ENCODE results near the gene AFG3L2. TPM values are rescaled to one million over a fixed set of nuclear protein-coding genes. Genes with fewer than 3 reads are reported as not detected.

AFG3L2 gene
- total RNA-seq, 1 experiment from 2014 or later, result 66.7 TPM

DNA sequence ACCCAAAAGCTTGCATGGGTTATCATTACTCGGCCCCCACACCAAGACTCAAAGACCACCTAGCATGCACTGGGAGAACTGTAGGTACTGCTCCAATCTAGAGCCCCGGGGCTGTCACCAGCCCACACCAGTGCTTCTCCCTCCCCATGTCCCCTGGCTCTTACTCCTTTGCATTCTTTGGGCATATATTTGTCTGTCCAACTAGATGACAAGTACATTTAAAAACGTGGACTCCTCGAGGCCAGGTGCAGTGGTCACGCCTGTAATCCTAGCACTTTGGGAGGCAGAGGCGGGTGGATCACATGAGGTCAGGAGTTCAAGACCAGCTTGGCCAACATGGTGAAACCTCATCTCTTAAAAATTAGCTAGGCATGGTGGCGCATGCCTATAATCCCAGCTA lies 7.8 kb downstream of the AFG3L2 start:
- H3K27ac ChIP-seq (ENCODE audit: low read depth, low read length), result no peak overlapping the region
- intact Hi-C loops (cut with micrococcal nuclease), result no loop called here
- POLR2A ChIA-PET, result no interaction called here
- RAD21 ChIA-PET (ENCODE audit: low non-redundant PET in 1 of 2, low total read pairs in 2 of 2, uncharacterized antibody in 2 of 2, unreplicated experiment in 2 of 2), result interaction anchor here in 1 of 2 experiments (0.9 kb wide), 1 partner anchor 41 kb away, joined by 4 read pairs; no protein-coding TSS in a partner anchor
- H3K27me3 ChIP-seq (ENCODE audit: insufficient read depth, low read length), result no peaks in the 10 kb centered on the region
- DNase-seq (ENCODE audit: low read depth, low spot score), result no peak
- no peak overlapping the region for H2AFZ ChIP-seq (ENCODE audit: low read depth, low read length, poor library complexity, severe bottlenecking)
- H3K4me3 ChIP-seq (replicated peaks in 1 of 2; ENCODE audit: low read depth in 1 of 2, low read length in 2 of 2), result no peak overlapping the region
- H3K4me1 ChIP-seq (ENCODE audit: control insufficient read depth in 1 of 2, insufficient read depth in 2 of 2, low read length in 2 of 2), result no peaks in the 10 kb centered on the region
- BruUV-seq (replicated peaks), result no TSS peak
- H4K20me1 ChIP-seq (ENCODE audit: insufficient read depth), result no peaks in the 10 kb centered on the region; the same call in 1 of the 2 replicates
- ATAC-seq, result no peak
- H3K9me3 ChIP-seq (ENCODE audit: control insufficient read depth in 1 of 2, insufficient read depth in 1 of 2, low read depth in 1 of 2, low read length in 2 of 2), result no peaks in the 10 kb centered on the region
- no peaks in the 10 kb centered on the region for H3K9me2 ChIP-seq (ENCODE audit: insufficient read depth)
- TF ChIP-seq, protein P1, sequence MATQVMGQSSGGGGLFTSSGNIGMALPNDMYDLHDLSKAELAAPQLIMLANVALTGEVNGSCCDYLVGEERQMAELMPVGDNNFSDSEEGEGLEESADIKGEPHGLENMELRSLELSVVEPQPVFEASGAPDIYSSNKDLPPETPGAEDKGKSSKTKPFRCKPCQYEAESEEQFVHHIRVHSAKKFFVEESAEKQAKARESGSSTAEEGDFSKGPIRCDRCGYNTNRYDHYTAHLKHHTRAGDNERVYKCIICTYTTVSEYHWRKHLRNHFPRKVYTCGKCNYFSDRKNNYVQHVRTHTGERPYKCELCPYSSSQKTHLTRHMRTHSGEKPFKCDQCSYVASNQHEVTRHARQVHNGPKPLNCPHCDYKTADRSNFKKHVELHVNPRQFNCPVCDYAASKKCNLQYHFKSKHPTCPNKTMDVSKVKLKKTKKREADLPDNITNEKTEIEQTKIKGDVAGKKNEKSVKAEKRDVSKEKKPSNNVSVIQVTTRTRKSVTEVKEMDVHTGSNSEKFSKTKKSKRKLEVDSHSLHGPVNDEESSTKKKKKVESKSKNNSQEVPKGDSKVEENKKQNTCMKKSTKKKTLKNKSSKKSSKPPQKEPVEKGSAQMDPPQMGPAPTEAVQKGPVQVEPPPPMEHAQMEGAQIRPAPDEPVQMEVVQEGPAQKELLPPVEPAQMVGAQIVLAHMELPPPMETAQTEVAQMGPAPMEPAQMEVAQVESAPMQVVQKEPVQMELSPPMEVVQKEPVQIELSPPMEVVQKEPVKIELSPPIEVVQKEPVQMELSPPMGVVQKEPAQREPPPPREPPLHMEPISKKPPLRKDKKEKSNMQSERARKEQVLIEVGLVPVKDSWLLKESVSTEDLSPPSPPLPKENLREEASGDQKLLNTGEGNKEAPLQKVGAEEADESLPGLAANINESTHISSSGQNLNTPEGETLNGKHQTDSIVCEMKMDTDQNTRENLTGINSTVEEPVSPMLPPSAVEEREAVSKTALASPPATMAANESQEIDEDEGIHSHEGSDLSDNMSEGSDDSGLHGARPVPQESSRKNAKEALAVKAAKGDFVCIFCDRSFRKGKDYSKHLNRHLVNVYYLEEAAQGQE (IDR thresholded peaks at IDR 0.05; ENCODE audit: low read depth), result no peak
- TF ChIP-seq, protein P2, sequence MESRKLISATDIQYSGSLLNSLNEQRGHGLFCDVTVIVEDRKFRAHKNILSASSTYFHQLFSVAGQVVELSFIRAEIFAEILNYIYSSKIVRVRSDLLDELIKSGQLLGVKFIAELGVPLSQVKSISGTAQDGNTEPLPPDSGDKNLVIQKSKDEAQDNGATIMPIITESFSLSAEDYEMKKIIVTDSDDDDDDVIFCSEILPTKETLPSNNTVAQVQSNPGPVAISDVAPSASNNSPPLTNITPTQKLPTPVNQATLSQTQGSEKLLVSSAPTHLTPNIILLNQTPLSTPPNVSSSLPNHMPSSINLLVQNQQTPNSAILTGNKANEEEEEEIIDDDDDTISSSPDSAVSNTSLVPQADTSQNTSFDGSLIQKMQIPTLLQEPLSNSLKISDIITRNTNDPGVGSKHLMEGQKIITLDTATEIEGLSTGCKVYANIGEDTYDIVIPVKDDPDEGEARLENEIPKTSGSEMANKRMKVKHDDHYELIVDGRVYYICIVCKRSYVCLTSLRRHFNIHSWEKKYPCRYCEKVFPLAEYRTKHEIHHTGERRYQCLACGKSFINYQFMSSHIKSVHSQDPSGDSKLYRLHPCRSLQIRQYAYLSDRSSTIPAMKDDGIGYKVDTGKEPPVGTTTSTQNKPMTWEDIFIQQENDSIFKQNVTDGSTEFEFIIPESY (IDR thresholded peaks at IDR 0.05; ENCODE audit: extremely low read depth, insufficient replicate concordance, low read length), result no peak
- TF ChIP-seq ELF1 (IDR thresholded peaks at IDR 0.05; ENCODE audit: borderline replicate concordance, low read depth) (no peak), SP1 (IDR thresholded peaks at IDR 0.05; ENCODE audit: low read depth) (no peak), POLR2A (IDR thresholded peaks at IDR 0.05; ENCODE audit: borderline replicate concordance, extremely low read depth, insufficient read depth, insufficient read length) (no peak), SIN3A (IDR thresholded peaks at IDR 0.05; ENCODE audit: low read depth) (no peak), SRF (IDR thresholded peaks at IDR 0.05; ENCODE audit: low read depth) (no peak), EZH2 (IDR thresholded peaks at IDR 0.05) (no peak), CEBPB (IDR thresholded peaks at IDR 0.05; ENCODE audit: low read depth) (no peak), ZNF274 (IDR thresholded peaks at IDR 0.05; ENCODE audit: low read depth, low read length) (no peak), FOSL1 (IDR thresholded peaks at IDR 0.05; ENCODE audit: low read depth) (no peak), TCF7L2 (IDR thresholded peaks at IDR 0.05; ENCODE audit: borderline replicate concordance, extremely low read depth, insufficient read depth, insufficient read length) (no peak), EGR1 (IDR thresholded peaks at IDR 0.05; ENCODE audit: low read depth) (no peak), POLR2AphosphoS5 (IDR thresholded peaks at IDR 0.05; ENCODE audit: low read depth, low read length) (no peak), EZH2phosphoT487 (IDR thresholded peaks at IDR 0.05; ENCODE audit: borderline replicate concordance) (no peak), CBX3 (IDR thresholded peaks at IDR 0.05; ENCODE audit: low read depth) (no peak), RAD21 (IDR thresholded peaks at IDR 0.05; ENCODE audit: low read depth) (no peak), JUND (IDR thresholded peaks at IDR 0.05) (no peak)
- TF ChIP-seq, protein P3, sequence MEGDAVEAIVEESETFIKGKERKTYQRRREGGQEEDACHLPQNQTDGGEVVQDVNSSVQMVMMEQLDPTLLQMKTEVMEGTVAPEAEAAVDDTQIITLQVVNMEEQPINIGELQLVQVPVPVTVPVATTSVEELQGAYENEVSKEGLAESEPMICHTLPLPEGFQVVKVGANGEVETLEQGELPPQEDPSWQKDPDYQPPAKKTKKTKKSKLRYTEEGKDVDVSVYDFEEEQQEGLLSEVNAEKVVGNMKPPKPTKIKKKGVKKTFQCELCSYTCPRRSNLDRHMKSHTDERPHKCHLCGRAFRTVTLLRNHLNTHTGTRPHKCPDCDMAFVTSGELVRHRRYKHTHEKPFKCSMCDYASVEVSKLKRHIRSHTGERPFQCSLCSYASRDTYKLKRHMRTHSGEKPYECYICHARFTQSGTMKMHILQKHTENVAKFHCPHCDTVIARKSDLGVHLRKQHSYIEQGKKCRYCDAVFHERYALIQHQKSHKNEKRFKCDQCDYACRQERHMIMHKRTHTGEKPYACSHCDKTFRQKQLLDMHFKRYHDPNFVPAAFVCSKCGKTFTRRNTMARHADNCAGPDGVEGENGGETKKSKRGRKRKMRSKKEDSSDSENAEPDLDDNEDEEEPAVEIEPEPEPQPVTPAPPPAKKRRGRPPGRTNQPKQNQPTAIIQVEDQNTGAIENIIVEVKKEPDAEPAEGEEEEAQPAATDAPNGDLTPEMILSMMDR (IDR thresholded peaks at IDR 0.05 in 2 of 3, conservative IDR thresholded peaks at IDR 0.05 in 1 of 3; ENCODE audit: borderline replicate concordance in 1 of 3, insufficient read depth in 1 of 3, low read depth in 2 of 3, low read length in 2 of 3), result no peak
- TF ChIP-seq, protein P4, sequence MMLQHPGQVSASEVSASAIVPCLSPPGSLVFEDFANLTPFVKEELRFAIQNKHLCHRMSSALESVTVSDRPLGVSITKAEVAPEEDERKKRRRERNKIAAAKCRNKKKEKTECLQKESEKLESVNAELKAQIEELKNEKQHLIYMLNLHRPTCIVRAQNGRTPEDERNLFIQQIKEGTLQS (IDR thresholded peaks at IDR 0.05), result no peak
- CTCF ChIA-PET, result no interaction called here
- H3K9ac ChIP-seq (ENCODE audit: low read length), result no peak overlapping the region
- H3K4me2 ChIP-seq (ENCODE audit: low read length), result no peak overlapping the region
- H3K79me2 ChIP-seq (ENCODE audit: insufficient read depth, low read length), result peaks cover 84% of the 10 kb centered on the region
- H3K36me3 ChIP-seq (ENCODE audit: control insufficient read depth in 1 of 2, insufficient read depth in 2 of 2, low read length in 2 of 2), result peaks cover 2 to 37% of the 10 kb centered on the region in 2 experiments; a peak in 3 of 4 replicates

Measured in HCT116 (cell line).